Neural progenitor cell (in vitro differentiated cells): ENCODE measurements around the gene SLCO4A1.

Experiments used
- EZH2 ChIP-seq: fragments of 200-600 bp; sonication (generic); IDR thresholded peaks from 2 replicates; pipeline ENCODE4 v1.6.1; 2017; ENCODE audit warnings: antibody characterized with exemption, mild to moderate bottlenecking, moderate library complexity
- EZH2phosphoT487 ChIP-seq: fragments of 200-600 bp; sonication (generic); IDR thresholded peaks from 2 replicates; pipeline ENCODE4 v1.6.1; 2017; ENCODE audit warnings: antibody characterized with exemption
- TF ChIP-seq, protein P1 (sequence below): fragments of 200-600 bp; sonication (generic); IDR thresholded peaks from 2 replicates; pipeline ENCODE4 v1.5.1; 2017; ENCODE audit warnings: antibody characterized with exemption, mild to moderate bottlenecking

DNA sequence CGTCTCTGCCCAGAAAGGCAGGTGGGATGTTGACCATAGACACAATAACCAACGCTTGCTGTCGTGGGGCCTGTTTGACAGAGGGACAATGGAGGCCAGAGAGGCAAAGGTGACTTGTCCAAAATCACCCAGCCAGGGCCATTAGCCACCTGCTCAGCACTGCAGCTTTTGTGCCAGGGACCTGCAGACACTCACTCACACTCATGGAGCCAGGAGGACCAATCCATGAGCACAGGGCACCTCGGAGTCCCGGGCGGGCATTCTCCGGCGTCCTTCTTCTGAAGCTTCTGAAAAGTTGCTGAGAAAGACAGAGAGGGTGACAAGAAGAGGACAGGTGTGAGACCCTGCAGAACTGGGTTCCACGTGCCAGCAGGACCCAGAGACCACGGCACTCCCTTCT, 45.4 kb upstream of the SLCO4A1 start:
- TF ChIP-seq, protein P1, sequence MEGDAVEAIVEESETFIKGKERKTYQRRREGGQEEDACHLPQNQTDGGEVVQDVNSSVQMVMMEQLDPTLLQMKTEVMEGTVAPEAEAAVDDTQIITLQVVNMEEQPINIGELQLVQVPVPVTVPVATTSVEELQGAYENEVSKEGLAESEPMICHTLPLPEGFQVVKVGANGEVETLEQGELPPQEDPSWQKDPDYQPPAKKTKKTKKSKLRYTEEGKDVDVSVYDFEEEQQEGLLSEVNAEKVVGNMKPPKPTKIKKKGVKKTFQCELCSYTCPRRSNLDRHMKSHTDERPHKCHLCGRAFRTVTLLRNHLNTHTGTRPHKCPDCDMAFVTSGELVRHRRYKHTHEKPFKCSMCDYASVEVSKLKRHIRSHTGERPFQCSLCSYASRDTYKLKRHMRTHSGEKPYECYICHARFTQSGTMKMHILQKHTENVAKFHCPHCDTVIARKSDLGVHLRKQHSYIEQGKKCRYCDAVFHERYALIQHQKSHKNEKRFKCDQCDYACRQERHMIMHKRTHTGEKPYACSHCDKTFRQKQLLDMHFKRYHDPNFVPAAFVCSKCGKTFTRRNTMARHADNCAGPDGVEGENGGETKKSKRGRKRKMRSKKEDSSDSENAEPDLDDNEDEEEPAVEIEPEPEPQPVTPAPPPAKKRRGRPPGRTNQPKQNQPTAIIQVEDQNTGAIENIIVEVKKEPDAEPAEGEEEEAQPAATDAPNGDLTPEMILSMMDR, result no peak
- TF ChIP-seq EZH2, result no peak
- TF ChIP-seq EZH2phosphoT487, result no peak
